Calu3 (cell line): ENCODE measurements around the gene PKP3. TPM values are rescaled to one million over a fixed set of nuclear protein-coding genes. Genes with fewer than 3 reads are reported as not detected.

Experiments used
- BruUV-seq: library from RNA; stranded (reverse); fragments of 400-500 nt; replicated peaks from 2 replicates; lab custom pipeline; 2021; lab: Mats Ljungman, UMichigan
- CTCF ChIA-PET: fragments of 300-600 bp; sonication (Branson Sonifier 250); formaldehyde crosslinking; loops from one replicate; lab custom pipeline; 2022; ENCODE audit warnings: antibody characterized with exemption; lab: Charles Lee
- DNase-seq: peaks from one replicate; pipeline ENCODE4 v3.0.0; 2022
- H3K27ac Mint-ChIP-seq: one replicate; pipeline ENCODE4 v1.8.0; 2022; ENCODE audit warnings: mixed read lengths; ENCODE audit not compliant: unreplicated experiment
- H3K27me3 Mint-ChIP-seq: one replicate; pipeline ENCODE4 v1.8.0; 2022; ENCODE audit warnings: mixed read lengths; ENCODE audit not compliant: unreplicated experiment
- H3K36me3 Mint-ChIP-seq: one replicate; pipeline ENCODE4 v1.8.0; 2022; ENCODE audit warnings: mild to moderate bottlenecking, moderate library complexity, mixed read lengths; ENCODE audit not compliant: insufficient read depth, unreplicated experiment
- H3K4me1 Mint-ChIP-seq: one replicate; pipeline ENCODE4 v1.8.0; 2022; ENCODE audit warnings: mild to moderate bottlenecking, low read depth, mixed read lengths; ENCODE audit not compliant: unreplicated experiment
- H3K4me3 Mint-ChIP-seq: one replicate; pipeline ENCODE4 v1.8.0; 2022; ENCODE audit warnings: mild to moderate bottlenecking, low read depth, moderate library complexity, mixed read lengths; ENCODE audit not compliant: unreplicated experiment
- H3K9me3 Mint-ChIP-seq: one replicate; pipeline ENCODE4 v1.8.0; 2022; ENCODE audit warnings: low read depth, mixed read lengths; ENCODE audit not compliant: unreplicated experiment
- intact Hi-C: fragments of 100-400 bp; cut with micrococcal nuclease; formaldehyde crosslinking; loops from one replicate; pipeline ENCODE4 v1.10.0; 2022; ENCODE audit not compliant: unreplicated experiment
- total RNA-seq: library from RNA; stranded (reverse); gene quantifications from 2 replicates; pipeline ENCODE4 v1.2.3, GENCODE V29; 2022
- TF ChIP-seq, protein P1 (sequence below): fragments of 200-600 bp; IDR thresholded peaks from one replicate; pipeline ENCODE4 v1.8.0; 2022; ENCODE audit warnings: antibody characterized with exemption; ENCODE audit not compliant: unreplicated experiment

PKP3 gene
- total RNA-seq, 1 experiment from 2014 or later = 128 TPM

DNA sequence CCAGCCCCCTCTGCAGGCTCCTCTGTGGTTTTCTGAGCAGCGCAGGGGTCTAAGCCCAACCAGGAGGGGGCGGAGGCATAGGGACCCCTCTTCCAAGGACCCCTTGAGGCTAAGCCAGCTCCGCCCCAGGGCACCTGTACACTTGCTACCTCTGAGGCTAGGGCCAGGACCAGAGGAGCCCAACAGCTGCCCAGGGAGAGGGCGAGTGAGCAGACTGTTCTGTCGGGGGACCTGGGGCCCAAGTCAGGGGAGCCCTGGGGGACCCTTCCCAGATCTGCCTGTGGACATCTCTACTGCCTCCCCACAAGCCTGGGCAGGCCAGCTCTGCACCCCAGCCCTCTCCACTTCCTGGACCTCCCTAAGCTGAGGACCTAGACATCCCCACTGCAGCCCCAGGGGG lies 23.0 kb upstream of the PKP3 start:
- H3K4me1 Mint-ChIP-seq = peaks cover 9% of the 10 kb centered on the region
- intact Hi-C loops = no loop called here

DNA sequence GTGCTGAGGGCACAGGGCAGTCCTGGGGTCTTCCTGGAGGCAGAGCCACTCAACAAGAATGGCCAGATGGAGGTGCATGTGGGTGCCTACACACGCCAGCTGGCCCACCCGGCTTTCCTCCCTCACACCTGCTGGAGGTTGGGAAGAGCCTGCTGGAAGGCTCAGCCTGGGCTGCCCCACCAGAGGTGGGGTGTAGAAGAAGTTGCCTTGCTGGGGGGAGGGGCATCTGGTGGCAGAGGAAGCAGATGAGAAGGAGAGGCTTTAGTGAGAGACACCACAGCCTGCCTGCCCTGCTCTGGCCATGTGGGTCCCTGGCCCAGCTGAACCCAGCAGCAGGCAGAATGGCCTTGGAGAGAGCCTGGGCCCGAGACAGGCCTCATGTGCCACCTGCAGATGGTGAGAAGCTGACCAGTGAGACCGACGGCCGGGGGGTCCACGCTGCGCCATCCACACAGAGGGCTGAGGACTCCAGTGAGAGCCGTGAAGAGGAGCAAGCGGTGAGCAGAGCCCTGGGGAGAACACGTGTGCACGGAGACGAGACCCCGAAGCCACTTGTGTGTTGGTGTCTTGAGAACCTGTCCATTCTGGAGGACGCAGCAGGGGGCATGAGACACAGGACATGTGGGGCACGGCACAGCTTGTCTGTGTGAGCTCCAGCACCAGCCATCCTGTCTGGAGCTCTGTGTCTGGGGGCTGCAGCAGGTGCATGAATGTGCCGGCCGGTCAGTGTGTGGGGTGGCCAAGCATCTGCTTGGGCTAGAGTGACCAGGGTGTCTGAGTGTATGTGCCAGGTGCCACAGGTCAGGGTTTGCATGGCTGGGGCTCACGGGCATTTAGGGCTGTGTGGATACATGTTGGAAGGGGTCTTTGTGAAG lies 22.1 kb upstream of the PKP3 start:
- intact Hi-C loops = no loop called here
- Mint-ChIP-seq H3K36me3 (peaks cover 13% of the 10 kb centered on the region), H3K27ac (no peak overlapping the region), H3K27me3 (peaks cover 63% of the 10 kb centered on the region), H3K4me1 (peaks cover 9% of the 10 kb centered on the region), H3K4me3 (no peak overlapping the region), H3K9me3 (no peaks in the 10 kb centered on the region)
- CTCF ChIA-PET = no interaction called here
- DNase-seq = no peak
- TF ChIP-seq, protein P1, sequence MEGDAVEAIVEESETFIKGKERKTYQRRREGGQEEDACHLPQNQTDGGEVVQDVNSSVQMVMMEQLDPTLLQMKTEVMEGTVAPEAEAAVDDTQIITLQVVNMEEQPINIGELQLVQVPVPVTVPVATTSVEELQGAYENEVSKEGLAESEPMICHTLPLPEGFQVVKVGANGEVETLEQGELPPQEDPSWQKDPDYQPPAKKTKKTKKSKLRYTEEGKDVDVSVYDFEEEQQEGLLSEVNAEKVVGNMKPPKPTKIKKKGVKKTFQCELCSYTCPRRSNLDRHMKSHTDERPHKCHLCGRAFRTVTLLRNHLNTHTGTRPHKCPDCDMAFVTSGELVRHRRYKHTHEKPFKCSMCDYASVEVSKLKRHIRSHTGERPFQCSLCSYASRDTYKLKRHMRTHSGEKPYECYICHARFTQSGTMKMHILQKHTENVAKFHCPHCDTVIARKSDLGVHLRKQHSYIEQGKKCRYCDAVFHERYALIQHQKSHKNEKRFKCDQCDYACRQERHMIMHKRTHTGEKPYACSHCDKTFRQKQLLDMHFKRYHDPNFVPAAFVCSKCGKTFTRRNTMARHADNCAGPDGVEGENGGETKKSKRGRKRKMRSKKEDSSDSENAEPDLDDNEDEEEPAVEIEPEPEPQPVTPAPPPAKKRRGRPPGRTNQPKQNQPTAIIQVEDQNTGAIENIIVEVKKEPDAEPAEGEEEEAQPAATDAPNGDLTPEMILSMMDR = no peak
- BruUV-seq = no TSS peak

More for the DNA sequence above, 23.0 kb upstream of the PKP3 start:
- Mint-ChIP-seq H3K4me3 (no peak overlapping the region), H3K27ac (no peak overlapping the region), H3K27me3 (peaks cover 72% of the 10 kb centered on the region), H3K9me3 (no peaks in the 10 kb centered on the region), H3K36me3 (peaks cover 13% of the 10 kb centered on the region)
- TF ChIP-seq, protein P1 = no peak
- CTCF ChIA-PET = no interaction called here
- BruUV-seq = no TSS peak
- DNase-seq = no peak

DNA sequence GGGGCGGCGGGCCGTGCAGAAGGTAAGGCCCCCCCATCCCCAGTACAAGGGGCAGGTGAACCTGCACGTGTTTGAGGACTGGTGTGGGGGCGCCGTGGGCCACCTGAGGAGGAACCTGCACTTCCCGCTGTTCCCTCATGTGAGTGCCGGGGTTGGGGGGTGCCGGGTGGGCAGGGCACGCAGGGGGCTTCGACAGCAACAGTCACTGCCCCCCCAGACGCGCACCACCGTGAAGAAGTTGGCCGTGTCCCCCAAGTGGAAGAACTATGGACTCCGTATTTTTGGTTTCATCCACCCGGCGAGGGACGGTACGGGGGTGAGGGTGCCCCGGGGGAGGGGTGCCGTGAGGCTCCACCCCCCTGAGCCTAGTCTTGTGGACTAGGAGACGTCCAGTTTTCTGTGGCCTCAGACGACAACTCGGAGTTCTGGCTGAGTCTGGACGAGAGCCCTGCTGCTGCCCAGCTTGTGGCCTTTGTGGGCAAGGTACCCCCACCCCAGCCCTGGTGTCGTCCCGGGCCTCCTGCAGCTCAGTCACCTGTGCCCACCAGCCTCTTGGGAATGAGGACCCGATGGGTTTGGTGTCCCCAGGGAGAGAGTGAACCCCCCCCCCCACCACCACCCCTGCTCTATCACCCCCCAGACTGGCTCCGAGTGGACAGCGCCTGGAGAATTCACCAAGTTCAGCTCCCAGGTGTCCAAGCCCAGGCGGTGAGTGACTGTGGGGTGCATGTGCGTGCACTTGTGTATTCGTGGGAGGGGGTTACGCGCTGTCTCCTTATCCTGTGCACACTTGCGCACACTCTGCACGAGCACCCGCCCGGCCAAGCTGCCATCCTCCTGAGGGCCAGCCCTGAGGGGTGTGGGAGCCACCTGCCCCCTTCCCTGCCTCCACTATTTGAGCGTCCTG lies 20.9 kb upstream of the PKP3 start:
- BruUV-seq = no TSS peak

More for the DNA sequence above, 20.9 kb upstream of the PKP3 start:
- TF ChIP-seq, protein P1 = no peak
- H3K27ac Mint-ChIP-seq = no peak overlapping the region
- no peak overlapping the region for H3K4me3 Mint-ChIP-seq
- intact Hi-C loops = no loop called here
- no peaks in the 10 kb centered on the region for H3K9me3 Mint-ChIP-seq
- H3K36me3 Mint-ChIP-seq = peaks cover 13% of the 10 kb centered on the region
- CTCF ChIA-PET = no interaction called here
- peaks cover 9% of the 10 kb centered on the region for H3K4me1 Mint-ChIP-seq
- peaks cover 60% of the 10 kb centered on the region for H3K27me3 Mint-ChIP-seq
- no peak for DNase-seq
